Measurements from ENCODE around the gene FRMPD4. TPM values are rescaled to one million over a fixed set of nuclear protein-coding genes. Genes with fewer than 3 reads are reported as not detected.
A peak's percentile ranks its signal among the peaks of the same experiment; 100 is the strongest.
"Not testable (repeated sequence)": the region's sequence is repeated elsewhere in the genome, so short reads cannot be mapped to it uniquely, and the experiment has no call there.

The FRMPD4 gene
- 1 to 10 TPM in 1 of 10 donors, under 1 TPM in 9; 0.31 to 1.6 (median 0.68) TPM for polyA plus RNA-seq (ENCODE audit: insufficient read length in 10 of 10)
- long read RNA-seq, donor 1, result 0 reads
- long read RNA-seq, donor 2, result 0 reads
- long read RNA-seq, donor 3, result 0 reads
- long read RNA-seq, donor 4, result 0 reads
- long read RNA-seq, donor 5, result 0 reads
- long read RNA-seq, donor 6, result 0 reads
- long read RNA-seq, donor 7, result 0 reads
- long read RNA-seq, donor 8, result 0 reads
- long read RNA-seq, donor 9, result 0 reads

GRCh38 chrX:12138361-12139313 lies at the start of gene FRMPD4:
Gene FRMPD4, plus strand, starts transcription at chrX:12138473. Its CDS starts 499 bp downstream, at chrX:12138972.
- DNase-seq, result peak in 1 of 3 donors; percentile 41

GRCh38 chrX:12089740-12090139 lies 48.5 kb upstream of the FRMPD4 start:
- no peak for DNase-seq

GRCh38 chrX:12113321-12113720 lies 25.0 kb upstream of the FRMPD4 start:
- no peak for DNase-seq

- no peak for DNase-seq
Observed at GRCh38 chrX:12115377-12115776, 22.9 kb upstream of the FRMPD4 start.

- no peak for DNase-seq
Observed at GRCh38 chrX:12118134-12118533, 20.1 kb upstream of the FRMPD4 start.

GRCh38 chrX:12128017-12128416 lies 10.3 kb upstream of the FRMPD4 start:
- DNase-seq, result no peak

- DNase-seq, result peak in 1 of 3 donors; percentile 36
Observed at GRCh38 chrX:12137951-12138360, 317 bp upstream of the FRMPD4 start.

- DNase-seq, result no peak
Observed at GRCh38 chrX:12139934-12140611, 1.8 kb downstream of the FRMPD4 start.

- no peak for DNase-seq
Observed at GRCh38 chrX:12141511-12141910, 3.2 kb downstream of the FRMPD4 start.

GRCh38 chrX:12142661-12143060 lies 4.4 kb downstream of the FRMPD4 start:
- DNase-seq, result no peak

- DNase-seq, result no peak
Observed at GRCh38 chrX:12145402-12145801, 7.1 kb downstream of the FRMPD4 start.

GRCh38 chrX:12149670-12150407 lies 11.6 kb downstream of the FRMPD4 start:
- no peak for DNase-seq

GRCh38 chrX:12153317-12153716 lies 15.0 kb downstream of the FRMPD4 start:
- DNase-seq, result no peak

GRCh38 chrX:12153741-12154140 lies 15.5 kb downstream of the FRMPD4 start:
- DNase-seq, result peak in 1 of 3 donors; percentile 16

GRCh38 chrX:12159799-12160198 lies 21.5 kb downstream of the FRMPD4 start:
- DNase-seq, result no peak

GRCh38 chrX:12162420-12162819 lies 24.1 kb downstream of the FRMPD4 start:
- no peak for DNase-seq

GRCh38 chrX:12164180-12164579 lies 25.9 kb downstream of the FRMPD4 start:
- DNase-seq, result not testable (repeated sequence)

GRCh38 chrX:12170755-12171154 lies 32.5 kb downstream of the FRMPD4 start:
- DNase-seq, result no peak

GRCh38 chrX:12174358-12174757 lies 36.1 kb downstream of the FRMPD4 start:
- no peak for DNase-seq

- no peak for DNase-seq
Observed at GRCh38 chrX:12197030-12197429, 58.8 kb downstream of the FRMPD4 start.

- no peak for DNase-seq
Observed at GRCh38 chrX:12206413-12206812, 68.1 kb downstream of the FRMPD4 start.

Data from muscle of back (tissue), 13 donors.